GM19035 (cell line): ENCODE results near the gene TMEM184B.

ENCODE experiments used
- ATAC-seq: cut with Tn5 transposase; IDR thresholded peaks from one replicate; pipeline ENCODE4 v1.9.1; 2021; ENCODE audit not compliant: unreplicated experiment

The TMEM184B gene

DNA sequence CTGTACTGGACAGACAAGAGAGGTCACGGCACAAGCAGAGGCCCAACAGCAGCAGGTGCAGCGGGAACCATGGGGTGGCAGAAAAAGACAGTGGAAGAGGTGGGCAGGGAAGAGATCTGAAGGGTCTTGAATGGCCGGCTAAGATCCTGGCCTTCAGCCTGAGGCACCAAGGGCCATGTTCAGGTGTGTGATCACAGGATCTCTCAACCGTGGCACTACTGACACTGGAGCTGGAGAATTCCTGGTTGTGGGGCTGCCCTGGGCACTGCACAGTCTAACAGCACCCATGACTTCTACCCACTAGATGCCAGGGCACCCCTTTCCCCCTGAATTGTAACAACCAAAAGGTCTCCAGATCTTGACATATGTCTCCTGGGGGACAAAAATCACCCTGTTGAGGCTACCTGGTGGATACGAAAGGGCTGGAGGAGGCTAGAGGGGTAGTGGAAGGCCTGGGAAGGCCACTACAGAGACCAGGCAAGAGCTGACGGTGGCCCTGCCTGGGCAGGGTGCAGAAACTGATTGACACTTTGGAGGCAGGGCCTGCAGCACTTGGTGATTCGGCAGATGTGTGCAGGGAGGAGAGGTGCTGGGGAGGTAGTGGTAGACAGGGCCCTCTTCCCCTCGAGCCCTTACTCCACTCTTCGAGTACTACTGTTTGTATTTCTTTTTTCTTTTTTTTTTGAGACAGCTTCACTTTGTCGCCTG is 36.1 kb upstream of the TMEM184B start:
- no peak for ATAC-seq

DNA sequence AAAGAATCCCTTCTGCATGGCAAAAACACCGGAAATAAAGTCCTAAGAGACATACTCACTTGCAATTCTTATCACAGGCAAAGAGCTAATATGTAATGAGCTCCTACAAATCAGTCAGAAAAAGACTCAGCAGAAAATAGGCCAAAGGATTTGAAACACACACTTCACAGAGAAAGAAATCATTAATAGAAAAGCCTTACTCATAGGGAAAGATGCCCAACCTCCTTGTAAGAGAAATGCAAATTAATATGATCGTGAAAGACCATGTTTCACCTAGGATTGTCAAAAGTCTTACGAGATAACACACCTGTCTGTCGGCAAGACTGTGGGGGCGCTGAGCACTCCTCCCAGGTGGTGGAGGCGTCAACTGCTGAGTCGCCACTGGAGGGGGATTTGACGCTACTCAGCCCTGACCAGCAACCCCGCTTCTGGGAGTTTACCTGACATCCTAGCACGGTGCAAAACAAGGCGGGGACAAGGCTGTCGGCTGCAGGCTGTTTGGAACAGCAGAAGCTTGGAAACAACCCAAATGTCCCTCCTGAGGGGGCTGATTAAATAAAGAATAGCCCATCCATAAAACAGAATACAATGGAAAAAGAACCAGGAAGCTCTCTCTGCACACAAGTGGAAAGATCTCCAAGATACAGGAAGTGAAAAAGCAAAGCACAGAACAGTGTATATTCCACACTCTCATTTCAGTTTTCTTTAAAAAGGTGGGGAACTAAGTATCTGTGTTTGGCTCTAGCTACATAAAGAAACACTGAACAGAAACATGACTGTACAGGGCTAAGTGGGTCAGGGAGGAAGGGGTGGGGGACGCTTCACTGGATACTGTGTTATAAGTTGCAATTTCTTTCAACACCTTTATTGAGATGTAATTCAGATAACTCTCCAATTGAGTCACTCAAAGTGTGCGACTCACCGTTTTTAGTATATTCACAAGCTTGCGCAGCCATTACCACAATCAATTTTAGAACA is 33.0 kb upstream of the TMEM184B start:
- peak; percentile 67 for ATAC-seq

DNA sequence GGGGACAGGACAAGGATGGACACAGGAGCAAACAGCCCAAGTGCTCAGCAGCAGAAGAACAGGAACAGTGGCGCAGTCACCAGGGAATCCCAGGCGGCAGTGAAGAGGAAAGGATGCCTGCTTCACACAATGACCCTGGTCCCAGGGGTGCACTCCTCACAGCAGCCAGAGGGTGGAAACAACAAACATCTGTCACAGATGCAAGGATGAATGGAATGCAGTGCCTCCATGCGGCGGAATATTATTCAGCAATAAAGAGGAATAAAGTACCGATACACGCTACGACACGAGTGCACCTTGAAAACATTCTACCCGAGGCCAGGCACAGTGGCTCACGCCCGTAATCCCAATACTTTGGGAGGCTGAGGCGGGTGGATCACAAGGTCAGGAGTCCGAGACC is 31.7 kb upstream of the TMEM184B start:
- ATAC-seq = no peak

DNA sequence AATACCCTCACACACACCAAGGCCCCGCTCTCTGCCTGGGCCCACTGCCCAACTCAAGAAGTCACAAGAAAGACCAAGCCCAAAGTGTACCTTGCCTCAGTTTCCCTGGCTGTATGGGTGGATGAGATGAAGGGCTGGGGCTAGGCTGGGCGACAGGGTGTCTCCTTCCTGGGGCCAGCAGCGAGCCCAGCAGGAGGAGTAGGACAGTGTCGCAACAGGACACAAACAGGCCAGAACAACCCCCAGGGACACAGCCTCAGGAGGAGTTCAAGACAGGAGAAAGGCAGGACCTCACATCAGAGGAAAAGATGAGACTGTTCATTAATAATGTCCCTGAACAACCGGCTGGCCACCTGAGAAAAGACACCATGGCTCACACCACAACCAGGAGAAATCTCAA is 31.2 kb upstream of the TMEM184B start:
- no peak for ATAC-seq

DNA sequence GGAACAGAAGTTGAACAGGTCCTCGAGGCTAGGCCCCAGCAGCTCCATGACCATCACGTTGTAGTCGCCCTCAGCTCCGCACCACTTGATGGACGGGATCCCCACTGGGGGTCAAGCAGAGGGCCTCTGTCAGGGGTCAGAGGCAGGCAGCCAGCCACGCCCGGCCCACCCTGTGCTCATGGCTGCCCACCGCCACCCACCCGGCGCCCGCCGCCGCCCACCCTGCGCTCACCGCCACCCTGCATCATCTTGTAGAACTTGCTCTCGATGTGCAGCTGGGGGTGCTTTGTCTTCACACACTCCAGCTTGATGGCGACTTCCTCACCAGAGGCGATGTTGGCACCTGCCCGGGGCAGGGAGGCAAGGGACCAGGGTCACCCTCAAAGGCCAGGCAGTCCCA is 30.1 kb upstream of the TMEM184B start:
- no peak for ATAC-seq

DNA sequence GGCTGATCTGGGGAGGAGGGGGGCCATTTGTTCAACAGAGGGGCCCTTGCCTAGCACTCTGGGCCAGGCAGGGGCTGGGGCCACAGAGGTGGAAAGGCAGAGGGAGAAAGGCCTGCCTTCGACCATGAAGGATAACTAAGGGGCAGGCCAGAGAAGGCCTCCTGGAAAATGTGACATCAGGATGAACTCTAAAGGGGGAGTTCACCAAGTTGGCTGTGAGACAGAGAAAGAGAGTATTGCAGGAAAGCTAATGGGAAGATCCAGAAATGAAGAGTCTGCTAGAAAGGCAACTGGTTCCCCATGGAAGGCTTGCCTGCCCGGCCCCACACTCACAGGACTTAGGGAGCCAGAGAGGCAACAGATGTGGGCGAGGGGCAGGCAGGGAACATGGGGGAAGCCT is 28.1 kb upstream of the TMEM184B start:
- no peak for ATAC-seq

DNA sequence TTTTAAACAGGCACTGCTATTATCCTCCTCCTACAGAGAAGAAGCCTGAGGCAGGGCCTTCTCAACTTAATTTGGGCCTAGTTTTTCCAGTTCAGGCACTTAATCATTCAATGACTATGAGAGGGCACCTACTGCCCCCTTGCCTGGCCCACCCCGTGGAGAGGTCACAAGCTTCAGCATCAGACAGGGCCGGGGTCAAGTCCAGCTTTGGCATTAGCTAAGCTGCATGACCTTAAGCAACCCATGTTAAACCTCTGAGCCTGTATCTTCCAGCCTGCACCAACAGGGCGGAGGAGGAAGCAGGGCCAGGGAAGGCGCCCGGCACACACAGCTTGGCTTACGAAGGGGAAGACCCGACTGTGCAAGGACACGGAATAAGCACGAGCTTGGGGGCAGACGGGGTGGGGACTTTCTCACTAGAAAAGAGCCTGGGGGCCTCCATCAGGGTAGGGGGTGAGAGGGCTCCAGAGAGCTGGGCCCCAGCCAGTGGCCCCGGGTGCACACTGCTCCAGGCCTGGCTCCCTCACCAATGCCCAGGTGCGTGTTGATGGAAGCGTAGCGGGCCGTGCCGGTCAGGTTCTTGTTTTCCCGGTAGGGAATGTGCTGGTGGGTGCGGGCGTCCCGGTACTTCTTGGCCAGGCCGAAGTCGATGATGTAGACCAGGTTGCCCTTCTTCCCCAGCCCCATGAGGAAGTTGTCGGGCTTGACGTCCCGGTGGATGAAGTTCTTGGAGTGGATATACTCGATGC is 27.6 kb upstream of the TMEM184B start:
- no peak for ATAC-seq

DNA sequence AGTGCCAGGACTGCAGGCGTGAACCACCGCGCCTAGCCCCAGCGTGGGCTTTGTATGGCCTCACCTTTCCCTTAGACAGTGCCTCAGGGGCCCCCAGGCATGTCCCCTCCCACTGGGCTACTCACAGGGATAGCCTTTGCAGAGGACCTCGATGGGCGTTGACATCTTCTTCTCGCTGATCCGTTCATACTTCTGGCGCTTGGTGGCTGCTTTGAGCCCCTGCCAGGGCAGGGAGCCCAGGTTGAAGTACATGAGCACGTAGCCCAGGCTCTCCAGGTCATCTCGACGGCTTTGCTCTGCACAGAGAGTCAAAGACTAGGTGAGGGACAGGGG is 26.9 kb upstream of the TMEM184B start:
- ATAC-seq = no peak

DNA sequence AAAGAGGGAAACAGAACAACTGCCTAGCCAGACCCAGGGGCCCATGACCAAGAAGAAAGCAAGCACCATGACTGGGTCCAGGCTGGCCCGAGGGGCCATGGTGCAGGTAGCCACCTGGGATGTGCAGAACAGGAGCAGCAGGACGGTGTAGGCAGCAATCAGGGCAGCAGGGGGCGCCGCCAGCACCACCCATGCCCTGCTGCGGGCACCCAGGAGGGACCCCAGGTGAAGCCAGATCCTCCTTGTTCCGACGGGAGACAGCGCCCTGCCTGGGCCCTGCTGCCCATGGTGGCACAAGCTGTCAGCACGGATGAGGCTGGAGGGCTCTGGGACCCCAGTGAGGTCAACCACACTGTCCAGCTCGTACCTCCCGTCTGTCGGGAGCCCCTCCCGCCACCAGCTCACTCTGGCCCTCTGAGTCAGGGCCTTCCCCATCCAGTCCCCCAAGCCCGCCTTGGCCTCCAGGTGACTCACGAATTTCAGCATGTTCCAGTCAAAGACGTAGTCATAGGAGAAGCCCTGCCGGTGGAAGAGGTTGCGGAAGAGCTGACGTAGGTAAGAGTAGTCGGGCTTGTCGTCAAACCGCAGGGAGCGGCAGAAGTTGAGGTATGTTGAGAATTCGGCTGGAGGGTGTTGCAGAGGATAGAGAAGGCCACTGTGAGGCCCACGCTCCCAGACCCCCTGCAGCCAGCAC is 25.6 kb upstream of the TMEM184B start:
- ATAC-seq = no peak

DNA sequence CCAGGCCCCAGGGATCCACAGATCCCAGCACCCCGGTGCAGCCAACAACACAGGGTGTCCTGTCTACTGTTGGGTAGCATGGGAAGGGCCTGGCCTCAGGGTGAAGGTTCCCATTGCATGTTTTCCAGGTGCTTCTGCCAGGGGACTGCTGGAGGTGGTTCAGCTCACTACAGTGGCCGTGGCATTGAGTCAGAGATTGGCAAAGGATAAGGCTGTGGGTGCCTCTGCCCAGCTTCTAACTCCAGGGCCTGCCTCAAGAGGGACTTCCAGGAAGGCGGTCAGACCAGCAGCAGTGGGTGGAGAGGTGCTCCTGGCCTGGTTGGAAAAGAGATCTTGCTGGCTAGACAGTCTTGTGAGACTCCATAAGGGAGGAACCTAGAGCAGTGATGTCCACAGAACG is 23.6 kb upstream of the TMEM184B start:
- ATAC-seq = no peak

DNA sequence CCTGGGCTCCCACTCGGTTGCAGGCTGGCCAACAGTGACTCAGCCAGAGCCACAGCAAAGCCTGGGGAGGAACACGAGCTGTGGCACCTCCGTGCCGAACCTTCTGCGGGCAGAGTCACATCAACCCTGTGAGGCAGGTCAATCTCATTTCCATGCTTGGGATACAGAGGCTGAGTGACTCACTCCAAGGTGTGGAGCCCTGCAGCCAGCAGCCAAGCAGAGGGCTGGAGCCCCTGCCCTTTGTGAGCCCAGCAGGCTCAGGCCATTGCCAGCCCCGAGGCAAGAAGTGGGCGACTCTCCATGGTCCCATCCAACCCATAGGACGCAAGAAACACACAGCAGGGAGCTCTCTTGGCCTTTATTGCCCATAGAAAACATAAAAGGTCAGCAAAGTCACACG is 23.1 kb upstream of the TMEM184B start:
- no peak for ATAC-seq

DNA sequence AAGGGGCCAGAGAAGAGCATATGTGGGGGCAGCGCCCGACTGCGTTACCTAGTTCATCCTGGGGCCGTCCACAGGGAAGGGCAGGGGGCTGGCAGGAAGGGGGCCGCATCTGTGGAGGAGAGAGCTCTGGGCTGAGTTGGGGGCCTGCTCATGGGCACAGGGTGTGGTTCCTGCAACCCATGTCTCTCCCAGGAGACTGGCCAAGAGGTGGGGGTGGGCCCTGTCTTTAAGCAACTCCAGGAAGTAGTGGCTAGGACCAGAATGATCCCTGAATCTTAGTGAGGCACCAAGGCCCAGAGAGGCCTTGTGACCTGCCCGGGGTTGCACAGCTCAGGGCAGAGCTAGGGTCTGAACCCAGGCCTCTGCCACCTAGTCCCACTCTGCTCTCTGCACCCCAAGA is 22.5 kb upstream of the TMEM184B start:
- ATAC-seq = no peak

DNA sequence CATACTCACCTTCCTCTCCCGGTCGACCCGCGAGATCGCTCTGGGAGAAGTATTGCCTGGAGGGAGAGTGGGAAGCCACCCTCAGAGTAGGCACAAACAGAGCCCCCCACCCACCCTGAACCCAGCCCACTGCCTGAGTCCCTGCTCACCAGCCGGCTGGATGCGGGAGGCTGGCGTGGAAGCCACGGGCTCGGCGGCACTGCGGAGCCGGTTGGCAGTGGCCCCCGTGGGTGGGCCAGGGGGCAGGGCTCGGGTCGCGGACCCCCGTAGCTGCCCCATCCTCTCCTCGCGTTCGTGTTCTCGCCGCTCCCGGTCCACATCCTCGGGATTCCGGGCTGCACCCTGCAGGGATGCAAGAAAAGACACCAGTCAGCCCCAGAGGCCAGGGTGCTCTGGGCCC is 21.4 kb upstream of the TMEM184B start:
- ATAC-seq = no peak

DNA sequence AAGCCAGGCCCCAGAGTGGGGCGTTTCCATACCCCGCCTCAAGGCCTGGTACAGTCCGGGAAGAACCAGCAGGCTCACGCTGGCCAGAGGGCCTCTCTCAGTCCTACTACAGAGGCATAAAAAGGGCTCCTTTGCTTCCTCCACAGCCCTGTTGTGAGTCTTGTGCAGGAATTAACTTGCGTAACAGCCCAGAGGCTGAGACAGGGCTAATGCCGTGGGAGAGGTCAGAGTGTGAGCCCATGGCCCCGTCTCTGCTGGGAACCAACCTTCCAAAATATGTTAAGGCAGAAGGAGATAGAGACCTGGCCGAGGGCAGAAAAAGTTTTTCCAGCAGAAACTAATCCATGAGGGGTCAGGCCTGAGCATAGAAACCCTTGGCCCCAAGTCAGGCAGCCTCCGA is 19.9 kb upstream of the TMEM184B start:
- no peak for ATAC-seq

DNA sequence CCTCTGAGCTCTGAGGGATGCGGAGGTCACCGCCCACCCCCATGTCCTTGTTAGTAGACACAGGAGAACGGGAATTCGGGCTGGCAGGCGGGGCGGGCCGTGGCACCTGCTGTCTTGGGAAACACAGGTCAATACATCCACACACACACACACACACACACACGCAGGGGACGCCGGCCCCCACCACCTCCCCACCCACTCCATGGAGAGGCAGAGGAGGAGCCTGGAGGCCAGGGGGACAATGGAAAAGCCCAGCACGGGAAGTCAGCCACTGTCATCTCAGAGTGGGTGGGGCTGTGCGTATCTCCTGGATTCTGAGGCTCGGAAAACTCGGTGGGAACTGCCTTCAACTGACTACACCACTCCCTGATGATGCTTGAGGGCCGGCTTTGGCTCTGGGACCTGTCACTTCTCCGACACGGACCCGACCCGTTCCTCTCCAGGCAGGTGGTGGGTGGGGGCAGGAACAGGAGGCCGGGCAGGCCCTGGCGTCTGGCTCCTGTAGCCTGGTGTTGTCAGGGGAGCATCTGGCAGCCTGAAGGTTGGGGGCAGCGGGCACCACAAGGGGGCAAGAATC is 18.5 kb upstream of the TMEM184B start:
- ATAC-seq = no peak

DNA sequence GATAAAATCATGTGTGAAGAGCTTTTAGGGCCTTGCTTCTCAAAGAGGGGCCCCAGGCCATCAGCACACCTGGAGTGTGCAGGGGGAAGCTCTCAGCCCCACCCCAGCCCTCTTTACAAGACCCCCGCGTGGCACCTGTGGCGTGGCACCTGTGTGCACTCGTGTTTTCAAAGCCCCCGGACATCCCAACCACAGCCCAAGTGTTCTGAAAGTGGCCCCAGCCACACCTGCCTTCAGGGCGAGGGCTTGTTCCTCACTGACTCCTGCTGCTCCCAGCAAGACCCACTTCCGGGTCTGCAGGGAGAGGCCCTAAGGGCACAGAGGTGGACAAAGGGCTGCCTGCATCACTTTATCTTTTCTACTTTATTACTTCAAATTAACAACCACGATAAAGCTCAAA is 17.5 kb upstream of the TMEM184B start:
- ATAC-seq = no peak

DNA sequence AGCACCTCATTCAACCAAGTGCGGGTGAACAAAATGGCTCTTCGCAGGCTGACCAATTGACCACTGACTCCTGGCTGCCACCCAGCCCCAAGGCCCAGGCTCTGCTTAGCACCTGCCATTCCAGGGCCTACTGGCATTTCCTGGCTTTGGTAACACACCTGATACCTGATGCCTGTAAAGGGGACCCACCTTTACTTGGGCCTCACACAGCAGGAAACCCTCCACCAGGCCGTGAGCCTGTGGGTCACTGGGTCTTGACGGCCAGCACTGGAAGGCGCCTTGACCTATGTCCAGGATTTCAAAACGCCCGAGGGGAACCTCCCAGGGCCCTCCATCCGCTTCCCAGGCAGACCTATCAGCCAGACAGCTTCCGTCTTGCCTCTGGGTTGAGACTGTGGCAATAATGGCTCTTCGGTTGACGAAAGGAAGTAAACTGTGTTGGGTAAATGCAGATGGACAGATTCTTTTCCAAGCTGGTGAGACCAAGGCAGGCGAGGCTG is 16.8 kb upstream of the TMEM184B start:
- no peak for ATAC-seq

DNA sequence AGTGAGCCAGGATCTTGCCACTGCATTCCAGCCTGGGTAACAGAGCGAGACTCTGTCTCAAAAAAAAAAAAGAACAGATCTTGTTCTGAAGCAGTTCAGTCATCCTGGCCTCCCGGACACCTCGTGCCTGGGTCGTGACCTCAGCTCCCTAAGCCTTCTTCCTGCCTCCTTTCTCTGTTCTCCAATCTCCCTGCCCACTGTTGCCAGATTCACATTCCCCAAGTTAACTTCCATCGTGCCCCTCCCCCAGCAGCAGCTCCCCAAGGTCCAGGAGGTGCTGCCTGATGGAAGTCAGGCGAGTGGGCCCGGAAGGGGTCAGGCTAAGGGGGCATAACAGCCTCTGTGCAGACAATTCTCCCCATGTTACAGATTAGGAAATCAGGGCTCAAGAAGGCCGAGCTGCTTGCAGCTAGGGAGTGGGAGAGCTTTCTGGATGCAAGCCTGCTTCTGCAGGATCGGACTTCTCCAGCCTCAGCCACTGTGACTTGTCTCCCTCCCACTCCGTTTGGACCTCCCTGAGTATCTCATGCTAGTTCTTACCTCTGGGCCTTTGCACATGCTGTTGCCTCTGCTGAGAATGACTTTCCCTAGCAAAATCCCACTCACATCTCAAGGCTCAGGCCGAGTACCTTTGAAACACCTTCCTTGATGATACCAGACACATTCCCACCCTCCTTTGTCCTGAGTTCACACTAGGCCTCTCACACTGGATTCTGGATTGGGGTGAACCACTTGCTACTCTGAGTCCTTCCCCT is 14.3 kb upstream of the TMEM184B start:
- ATAC-seq = no peak

DNA sequence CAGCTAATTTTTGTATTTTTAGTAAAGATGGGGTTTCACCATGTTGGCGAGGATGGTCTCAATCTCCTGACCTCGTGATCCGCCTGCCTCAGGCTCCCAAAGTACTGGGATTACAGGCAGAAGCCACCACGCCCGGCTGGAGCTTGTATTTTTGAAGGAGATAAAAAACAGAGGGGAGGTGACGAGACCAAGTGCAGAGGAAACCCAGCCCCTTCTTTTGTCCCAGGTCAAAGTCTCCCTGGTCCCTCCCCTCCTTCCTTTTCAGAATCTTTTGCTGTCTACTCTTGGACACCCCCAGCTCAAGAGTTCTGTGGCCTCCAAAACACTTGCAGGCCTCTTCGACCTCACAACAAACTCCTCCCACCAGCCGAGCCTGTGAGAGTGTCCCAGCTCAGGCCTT is 12.2 kb upstream of the TMEM184B start:
- ATAC-seq = no peak

DNA sequence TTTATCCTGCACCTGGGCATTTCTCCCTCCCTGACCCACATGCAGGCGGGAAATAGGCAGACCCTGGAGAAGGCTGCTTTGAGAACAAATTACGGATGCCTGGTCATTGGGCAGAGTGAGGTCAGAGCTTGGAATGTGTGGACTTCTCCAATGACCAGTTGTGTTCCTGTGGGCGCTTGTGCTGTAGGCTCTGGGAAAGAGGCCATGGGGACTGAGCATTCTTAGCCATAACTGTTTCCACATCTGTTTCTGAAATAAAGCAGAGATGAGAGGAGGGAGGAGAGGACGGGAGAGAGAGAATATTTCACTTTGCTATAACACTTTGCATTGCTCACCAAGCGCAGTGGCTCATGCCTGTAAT is 11.2 kb upstream of the TMEM184B start:
- ATAC-seq = no peak
